NCI-H524 (cell line): ENCODE measurements around the gene NUP210L.

Source experiments
- DNase-seq, 2 experiments: peaks; one replicate each; lab custom pipeline; 2025; lab: John Stamatoyannopoulos, UW

NUP210L gene

DNA sequence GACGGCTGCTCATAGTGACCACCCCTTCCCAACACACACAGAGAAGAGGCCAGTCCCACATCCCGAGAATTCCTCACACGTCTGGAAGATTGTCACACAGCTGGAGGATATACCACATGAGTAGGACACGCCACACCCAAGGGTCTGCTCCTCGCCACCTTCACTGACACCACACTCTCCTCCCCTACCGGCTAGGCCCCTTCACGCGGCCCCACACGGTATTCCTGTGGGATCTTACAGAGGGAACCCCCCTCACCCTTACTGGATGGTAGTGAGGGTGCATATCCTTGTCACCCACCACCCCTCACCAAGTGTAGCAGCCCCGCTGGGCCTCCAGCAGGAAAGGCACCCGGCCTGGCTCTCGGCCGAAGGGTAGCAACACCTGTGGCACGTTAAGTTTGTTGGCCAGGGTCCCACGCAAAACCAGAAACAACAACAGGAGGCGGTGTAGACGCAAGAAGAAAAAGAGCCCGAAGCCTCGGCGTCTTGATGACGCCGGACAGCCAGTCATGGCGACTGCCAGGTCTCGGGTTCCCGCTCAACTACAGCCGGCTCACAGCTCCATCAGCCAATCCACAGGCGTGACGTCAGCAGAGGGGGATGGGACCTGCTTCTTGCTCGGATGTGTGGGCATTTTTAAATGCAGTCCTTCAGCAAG lies at the start of gene NUP210L:
NUP210L (minus strand) TSS at position 540 of the 658 bp plus-strand sequence.
- no peak for DNase-seq

DNA sequence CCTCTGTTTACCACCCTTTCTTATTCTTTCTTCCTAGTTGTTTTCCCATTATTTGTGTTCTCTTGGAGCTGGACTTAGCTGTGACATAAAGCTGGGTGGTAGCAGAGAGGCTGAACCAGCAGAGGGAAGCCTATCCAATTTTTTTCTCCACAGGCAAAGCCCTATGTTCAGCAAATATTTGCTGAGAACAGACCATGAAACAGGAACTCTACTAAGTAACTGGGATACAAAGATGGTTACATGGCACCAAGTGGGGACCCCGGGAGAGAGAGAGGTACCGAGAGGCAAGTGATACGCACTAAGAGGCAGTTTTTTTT lies 44.6 kb upstream of the NUP210L start:
- no peak for DNase-seq

DNA sequence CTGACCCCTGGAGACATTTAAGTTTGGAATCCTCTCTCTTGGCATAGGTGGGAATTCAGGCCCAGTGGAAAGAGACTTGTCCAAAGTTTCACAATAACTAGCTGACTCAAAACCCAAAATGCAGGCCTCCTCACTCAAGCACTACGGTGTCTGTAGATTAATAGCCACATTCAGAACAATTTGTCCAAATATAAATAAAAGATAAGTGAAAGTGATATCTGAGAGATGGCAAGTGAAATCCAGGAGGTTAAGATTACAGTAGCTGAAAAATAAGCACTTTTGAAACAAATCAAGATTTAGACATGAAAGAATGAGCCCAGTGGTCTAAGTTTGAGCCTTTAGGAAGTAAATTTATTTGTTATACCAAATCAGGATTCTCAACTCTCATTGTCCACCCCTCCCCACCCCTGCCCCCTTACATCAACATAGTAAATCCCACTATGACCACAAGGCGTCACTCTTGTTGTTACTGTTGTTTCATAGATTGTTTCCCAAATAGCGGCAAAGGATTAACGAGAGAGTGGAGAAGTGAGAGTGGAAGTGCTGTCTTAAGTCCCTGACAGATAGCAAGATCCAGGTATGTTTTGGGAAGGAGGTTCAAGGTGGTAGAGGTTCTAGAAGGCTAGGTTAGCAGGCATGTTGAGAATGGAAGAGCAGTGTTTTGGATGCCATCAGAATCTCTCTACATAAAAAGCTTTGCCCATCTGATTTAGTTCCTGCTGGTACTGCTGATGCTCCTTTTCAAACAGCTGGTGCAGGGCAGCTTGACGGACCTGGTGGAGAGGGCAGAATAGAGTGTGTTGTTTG lies 44.1 kb upstream of the NUP210L start:
- DNase-seq = peak; percentile 26 to 65

DNA sequence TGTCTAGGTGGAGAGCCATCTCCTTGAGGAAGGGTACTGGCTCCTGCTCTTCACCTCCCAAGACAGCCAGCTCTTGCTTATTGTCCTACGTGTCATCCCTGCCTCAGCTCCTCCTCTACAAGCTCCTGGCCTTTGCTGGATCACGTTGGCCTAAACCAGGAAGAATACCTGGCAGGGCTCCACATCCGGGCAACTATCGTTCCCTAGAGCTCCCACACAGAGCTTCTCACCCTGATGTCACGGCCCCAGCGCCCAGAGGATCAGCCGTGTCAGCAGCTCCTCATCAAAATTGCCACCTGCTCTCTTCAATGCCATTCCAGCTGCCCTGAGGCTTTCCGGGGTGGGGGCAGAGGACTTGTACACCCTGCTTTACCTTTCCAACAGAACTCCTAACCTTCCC lies 38.9 kb upstream of the NUP210L start:
- no peak for DNase-seq

DNA sequence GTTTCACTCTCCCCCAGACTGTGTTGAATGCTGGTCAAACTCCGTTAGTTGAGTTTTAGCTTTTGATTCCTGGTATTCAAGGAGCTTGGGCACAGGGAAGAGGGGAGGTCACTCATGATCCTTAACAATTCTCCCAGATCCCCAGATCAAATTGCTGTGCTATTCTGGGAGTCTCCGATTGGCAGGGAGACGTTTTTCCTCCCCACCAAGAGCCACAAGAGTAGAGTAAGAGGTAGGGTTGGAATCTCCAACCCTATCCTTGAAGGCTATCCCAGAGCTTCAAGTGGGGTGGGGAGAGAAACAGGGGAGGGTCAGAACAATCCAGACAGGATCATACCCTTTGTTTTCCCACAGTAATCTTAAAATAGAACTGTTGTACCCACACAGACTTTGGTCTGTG lies 37.6 kb upstream of the NUP210L start:
- DNase-seq = no peak

DNA sequence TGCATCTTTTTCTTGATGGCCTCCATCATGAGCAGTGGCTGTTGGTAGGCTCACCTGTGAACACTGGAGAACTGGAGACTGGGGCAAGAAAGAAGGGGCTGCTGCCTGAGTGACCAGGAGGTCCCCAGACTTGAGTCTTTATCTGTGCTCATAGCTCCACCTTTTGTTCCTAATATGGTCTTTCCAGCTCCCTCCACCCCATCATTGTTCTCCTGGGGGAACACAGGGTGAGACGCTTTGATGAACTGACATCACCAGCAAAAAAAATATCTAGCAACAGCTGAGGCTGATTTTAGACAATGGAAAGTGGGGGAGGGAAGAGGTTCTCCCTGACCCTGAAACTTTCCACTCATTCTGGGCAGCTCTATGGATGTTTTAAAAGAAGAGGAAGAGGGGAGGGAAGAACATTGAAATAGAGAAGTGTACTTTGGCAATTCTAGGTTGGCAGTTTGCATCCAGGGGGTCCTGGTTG lies 37.2 kb upstream of the NUP210L start, which contains the start of gene TPM3:
TPM3 (minus strand) TSS at position 111 of the 472 bp plus-strand sequence; CDS start at position 29, 82 bp downstream.
- DNase-seq = no peak

DNA sequence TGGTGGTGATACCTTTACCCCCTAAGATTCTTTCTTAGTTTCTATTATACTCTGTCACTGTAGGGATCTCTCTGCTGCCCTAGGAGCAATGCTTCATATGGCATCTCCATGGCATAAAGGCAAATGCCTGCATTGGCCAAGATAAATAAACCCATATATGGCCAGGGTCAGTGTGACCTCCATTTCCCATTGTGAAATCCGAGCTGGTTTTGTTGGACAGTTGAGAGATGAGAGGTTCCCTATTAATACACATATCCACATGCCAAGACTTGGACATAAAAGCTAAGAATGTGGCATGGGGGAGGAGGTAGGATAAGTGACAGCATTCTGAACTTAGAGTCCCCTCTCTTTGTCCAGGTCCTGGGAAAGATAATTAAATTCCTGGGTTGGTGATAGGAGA lies 35.7 kb upstream of the NUP210L start:
- DNase-seq = no peak

DNA sequence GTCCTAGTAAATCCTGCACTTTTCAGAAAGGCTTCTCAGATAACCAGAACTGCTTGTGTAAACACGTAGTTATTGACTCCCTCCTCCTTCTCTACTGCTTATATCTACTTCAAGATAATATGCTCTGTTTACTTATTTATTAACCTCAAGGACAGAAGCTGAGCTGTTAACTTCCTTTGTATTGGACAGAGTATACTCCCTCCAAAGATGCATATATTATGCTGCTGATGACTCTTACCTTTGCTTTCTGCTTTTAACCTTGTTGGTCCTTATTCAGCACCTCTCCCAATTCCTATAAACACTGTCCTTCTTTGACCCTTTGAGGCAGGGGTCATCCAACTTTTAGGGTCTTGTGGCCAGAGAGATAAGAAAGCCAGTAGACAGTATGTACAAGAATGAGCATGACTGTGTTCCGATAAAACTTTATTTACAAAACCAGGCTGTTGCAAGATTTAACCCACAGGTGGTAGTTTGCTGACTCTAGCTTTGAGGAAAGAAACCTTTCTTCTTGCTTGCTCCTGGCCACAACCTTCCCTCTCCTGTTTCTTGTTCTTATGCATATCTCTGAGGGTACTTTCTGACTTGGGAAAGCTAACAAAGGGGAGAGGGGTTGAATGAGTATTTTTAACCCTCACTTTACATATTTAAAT lies 32.1 kb upstream of the NUP210L start:
- no peak for DNase-seq

DNA sequence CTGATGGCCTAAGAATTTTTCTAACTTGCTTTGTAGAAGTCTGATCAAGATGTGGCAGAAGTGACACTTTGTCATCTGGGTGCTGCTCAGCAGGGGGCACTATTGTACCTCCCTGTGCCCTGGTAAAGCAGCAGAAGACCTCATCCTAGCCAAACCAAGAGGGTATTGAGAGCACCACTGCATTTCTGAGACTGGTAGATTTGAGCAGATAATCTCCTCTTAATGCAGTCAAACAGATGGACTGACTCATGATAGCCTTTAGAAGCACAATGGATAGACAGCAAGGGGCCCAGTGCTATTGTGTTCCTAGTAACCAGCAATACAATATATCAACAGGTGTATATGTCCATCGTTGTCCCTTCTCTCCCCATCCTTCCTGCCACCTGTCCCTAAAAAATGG lies 31.3 kb upstream of the NUP210L start:
- peak; percentile 81 to 96 for DNase-seq

DNA sequence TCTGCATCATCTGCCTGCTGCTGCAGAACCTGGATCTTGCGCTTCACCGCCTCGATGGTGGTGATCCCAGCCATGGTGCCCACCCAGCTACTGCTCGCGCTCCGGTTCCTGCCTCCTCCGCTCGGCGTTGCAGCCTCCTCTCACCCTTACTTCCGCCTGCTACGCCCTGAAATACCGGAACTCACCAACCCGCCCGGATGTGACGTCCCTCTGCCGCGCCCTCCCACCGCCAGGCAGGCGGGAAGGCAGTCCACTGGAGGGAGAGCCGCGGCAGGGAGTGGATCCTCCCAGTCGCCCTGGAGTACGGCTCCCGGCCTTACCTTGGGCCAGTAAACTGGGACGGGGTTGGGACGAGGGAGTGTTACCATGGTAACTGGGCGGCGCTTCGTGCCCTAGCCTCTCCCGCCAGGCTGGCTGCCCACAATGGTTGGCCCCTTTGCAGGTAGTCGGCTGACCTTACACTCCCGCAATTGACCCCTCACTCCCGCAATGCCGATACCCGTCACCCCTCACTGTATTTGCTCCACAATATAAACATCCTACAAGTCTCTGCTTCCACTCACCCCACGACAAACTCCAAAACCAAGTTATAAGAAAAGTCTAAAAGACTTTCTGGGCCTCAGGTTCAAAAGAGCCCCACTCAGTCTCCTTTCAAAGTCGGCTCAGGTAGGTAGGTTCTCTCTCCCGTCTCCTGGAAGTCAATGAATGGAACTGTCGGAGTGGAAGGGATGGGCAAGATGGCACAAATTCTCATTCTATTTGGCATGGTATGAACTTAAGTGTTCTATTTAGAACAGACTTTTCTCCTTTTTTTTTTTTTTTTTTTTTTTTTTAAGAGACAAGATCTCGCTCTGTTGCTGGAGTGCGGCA lies 28.4 kb upstream of the NUP210L start:
- DNase-seq = peak; percentile 93 to 96

DNA sequence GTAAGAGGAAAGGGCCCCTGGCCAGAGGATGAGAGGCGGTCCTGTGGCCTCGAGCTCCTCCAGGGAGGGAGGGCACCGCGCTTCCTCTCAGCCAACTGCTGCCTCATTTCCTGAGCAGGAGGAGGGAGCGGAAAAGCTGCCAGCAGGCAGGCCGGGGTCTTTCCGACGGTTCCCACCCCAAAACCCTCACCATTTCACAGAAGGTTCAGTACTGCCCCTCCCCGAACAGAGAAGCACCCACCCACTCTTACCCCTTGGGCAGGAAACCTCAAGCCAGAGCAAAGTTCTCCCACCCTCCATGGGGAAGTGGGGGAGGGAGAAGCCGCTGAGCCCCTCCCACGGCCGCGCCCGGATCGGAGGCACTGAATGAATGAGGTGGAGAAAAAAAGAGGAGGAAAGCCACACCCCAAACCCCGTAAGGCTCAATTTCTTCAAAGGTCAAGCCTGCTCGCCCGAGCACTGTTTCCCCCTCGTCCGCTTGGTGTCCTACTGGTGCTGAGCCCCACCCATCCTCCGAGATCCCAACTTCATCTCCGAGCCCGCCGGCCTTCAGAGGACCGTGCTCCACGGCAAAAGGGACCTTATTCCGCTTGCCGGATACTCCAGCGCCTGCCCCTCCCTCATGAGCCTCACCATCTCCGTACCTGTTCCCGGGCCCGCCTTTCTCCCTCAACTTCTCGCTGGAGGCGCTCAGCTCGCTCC lies 27.6 kb upstream of the NUP210L start:
- DNase-seq = peak in 1 of 2 experiments; percentile 39

DNA sequence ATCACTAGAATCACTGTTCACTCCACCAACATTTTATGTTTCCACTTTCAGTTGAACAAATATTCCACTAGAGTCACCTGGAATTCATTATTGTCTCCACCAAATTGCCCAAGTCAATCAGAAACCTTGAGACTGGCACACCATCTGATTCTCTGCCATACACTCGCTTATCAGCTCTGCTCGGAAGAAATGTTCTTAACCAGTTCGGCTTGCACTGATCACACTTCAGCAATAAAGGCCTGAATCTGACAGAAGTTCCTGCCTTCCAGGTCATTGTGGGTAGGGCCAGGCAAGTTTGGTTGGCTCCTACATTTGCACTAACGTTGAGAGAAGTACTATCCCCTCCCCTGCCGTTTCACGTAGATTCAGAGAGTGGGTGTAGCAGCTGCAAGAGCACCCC lies 27.1 kb upstream of the NUP210L start:
- DNase-seq = no peak

DNA sequence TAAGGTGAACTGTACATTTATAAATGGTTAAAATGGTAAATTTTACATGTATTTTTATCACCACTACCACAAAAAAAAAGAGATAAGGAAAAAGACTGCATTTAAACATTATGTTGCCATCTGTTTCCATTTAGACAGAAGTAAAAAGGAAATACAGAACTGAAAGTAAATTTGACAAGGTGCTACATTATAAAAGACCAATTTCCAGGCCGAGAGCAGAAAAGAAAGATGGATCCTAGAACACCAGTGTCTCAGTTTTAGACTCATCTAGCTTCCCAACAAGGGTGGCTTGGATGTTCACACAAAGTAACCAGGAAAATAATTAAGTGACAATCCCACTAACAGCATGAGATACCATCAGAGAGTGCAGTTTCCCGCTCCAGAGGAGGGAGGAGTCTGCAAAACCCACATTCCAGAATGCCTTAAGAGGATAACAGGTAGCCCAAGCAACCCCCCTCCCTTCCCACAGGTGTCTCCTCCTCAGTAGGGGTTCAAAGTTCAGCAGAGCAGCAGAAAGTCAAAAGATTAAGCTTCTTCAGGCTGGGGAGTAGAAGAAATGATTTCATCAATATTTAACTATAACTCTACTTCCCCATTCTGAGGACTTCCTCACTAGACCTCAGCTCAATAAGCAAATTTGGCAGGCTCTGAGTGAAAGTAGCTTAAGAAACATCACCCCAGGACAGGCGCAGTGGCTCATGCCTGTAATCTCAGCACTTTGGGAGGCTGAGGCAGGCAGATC lies 25.2 kb upstream of the NUP210L start:
- no peak for DNase-seq

DNA sequence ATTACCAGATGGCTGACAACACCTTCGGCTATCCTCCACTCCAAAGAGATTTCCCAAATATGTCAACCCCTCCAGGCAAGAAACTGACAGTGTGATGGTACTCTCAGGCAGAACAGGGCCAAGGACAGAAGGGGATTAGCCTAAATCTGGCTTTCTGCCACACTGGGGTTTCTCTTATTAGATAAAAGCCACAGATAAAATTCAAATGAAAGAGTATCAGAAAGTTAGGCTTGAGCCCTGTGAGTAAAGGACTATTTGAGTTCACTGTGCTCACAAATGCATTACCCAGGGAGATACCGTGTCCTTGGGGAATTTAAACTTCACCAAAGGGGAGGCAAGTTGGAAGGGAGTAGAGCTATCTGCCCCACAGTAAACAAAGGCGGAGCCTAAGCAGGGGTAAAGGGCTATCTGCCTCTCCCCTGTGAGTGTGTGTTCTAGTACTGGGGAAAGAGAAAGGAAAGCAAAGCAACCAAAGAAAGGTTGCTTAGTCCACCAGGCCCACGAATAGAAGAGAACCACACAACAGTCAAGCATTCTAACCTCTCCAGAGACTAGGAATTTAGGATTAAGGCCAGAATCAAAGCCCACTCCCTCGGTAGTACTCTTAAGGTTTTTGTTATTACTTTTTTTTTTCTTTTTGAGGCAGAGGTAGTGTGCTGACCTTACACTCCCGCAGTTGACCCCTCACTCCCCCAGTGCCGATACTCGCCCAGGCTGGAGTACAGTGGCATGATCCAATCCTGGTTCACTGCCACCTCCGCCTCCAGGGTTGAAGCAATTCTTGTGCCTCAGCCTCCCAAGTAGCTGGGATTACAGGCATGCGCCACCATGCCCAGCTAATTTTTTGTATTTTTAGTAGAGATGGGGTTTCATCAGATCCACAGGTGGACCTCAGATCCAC lies 24.3 kb upstream of the NUP210L start:
- DNase-seq = peak; percentile 94 to 97

DNA sequence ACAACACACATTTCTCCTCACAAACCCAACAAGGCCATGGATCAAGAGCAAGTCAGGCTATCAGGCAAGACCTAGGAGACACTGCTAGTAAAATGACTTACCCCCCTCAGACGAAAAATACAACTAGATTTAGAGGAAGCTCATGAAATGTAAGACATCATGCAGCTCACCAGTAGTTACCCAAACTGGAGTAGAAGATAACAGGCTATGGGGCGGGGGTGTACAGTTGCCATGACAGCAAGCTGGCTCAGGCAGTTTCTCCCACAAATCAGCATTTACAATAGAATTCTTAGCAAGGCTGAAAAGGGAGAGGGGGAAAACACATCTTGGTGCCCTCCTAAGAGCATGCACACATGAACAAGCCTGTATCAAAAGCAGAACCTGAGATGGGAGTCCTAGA lies 23.1 kb upstream of the NUP210L start:
- no peak for DNase-seq

DNA sequence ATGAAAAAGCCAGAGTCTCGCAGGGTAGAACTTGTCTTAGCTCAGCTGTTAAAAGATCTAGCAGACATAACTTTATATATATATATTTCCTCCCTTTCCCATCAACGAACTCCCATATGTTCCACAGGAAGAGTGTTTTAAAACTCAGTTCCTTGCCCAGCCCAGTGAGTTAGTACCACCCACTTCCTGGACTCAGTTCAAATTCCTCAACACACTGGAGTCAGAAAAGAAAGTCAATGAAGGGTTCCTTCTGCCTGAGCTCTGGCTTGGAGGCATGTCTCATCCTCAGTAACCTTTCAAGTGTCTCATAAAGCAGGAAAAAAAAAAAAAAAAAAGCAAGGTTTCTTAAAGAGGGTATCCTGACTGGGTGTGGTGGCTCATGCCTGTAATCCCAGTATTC lies 21.5 kb upstream of the NUP210L start:
- DNase-seq = no peak

DNA sequence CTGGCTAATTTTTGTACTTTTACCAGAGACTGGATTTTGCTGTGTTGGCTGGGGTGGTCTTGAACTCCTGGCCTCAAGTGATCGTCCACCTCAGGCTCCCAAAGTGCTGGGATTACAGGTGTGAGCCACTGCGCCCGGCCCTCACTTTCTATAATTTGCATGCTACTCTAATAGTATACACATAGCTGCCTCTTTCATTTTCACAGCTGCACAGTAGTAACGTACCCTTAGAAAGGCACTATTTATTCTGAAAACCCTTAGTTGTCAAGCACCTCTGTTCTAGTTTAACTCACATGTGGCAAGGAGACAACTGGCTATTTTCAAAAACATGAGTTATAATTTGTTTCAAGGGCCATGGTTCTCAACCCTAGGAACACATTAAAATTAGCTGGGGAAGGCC lies 19.8 kb upstream of the NUP210L start:
- DNase-seq = no peak

DNA sequence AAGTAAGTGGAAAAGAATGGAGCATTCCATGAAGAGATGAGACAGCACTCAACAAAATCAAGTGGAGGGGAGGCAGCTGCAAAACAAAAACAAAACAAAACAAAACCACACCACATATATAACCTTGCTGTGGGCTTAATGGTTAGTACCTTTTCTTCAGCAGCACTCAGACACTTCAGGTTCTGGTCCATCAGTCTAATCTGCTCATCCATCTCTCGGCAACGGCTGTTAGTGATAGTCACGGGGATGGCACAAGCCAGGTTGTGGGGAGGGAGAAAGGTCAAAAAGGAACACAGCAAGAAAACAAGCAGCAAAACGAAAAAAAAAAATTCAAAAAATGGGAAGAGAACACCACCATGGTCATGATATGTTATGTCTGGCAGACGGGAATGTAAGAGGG lies 17.0 kb upstream of the NUP210L start:
- no peak for DNase-seq

DNA sequence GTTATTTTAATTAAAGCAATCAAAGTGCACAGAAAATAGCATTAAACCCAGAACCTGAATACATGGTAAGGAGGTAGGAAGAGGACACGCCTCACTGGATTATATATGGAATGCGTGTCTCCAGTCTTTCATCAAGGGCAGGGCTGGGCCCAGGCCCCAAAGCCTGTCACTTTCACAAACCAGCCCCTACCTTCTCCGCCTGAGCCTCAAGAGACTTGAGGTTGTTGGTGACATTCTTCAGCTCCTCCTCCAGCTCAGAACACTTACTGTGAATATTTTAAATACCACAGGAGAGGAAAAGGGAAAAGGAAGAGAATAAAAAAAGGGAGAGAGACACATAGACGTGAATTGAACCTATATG lies 16.3 kb upstream of the NUP210L start:
- DNase-seq = no peak
